Hepatocyte (in vitro differentiated cells): ENCODE data around the gene FNDC3B.

ENCODE experiments used
- EZH2 ChIP-seq: fragments of 200-600 bp; sonication (generic); IDR thresholded peaks from 2 replicates; pipeline ENCODE4 v1.6.1; 2016; ENCODE audit warnings: antibody characterized with exemption, mild to moderate bottlenecking, borderline replicate concordance
- EZH2phosphoT487 ChIP-seq: fragments of 200-600 bp; sonication (generic); IDR thresholded peaks from one replicate; pipeline ENCODE4 v1.6.1; 2018; ENCODE audit warnings: antibody characterized with exemption, mild to moderate bottlenecking, low read depth, moderate library complexity; ENCODE audit not compliant: unreplicated experiment, severe bottlenecking
- TF ChIP-seq, protein P1 (sequence below): fragments of 200-600 bp; sonication (generic); IDR thresholded peaks from 2 replicates; pipeline ENCODE4 v1.5.1; 2016; ENCODE audit warnings: antibody characterized with exemption, mild to moderate bottlenecking; ENCODE audit not compliant: poor library complexity

DNA sequence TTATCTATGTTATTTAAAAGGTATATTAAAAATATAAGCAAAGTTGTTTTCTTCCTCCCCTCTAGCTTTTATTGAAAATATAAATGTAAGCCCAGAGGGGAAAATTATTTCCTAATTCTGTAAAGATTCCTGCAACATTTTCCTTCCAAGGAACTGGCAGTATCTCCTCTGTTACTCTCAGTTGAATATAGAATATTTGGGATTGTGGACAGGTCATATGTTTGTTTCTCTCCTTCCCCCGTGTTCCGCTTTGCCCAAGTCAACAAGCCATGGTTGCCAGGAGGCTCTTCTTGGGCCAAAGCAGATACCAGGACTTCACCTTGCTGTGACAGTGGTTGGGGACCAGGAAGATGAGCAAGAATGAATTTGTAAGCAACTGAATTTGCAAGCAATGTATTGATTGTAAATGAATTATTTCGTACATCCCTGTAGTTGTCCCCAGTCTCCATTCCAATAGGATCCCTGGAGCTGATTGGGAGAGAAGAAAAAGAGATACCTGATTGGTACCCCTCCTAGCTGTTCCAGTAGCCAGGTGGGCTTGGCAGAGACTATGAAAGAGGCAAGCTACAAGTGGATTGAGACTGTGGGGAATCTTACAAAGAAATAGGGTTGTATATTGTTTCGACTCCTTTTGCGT lies 130.8 kb downstream of the FNDC3B start:
- TF ChIP-seq EZH2 (no peak), EZH2phosphoT487 (no peak)
- TF ChIP-seq, protein P1, sequence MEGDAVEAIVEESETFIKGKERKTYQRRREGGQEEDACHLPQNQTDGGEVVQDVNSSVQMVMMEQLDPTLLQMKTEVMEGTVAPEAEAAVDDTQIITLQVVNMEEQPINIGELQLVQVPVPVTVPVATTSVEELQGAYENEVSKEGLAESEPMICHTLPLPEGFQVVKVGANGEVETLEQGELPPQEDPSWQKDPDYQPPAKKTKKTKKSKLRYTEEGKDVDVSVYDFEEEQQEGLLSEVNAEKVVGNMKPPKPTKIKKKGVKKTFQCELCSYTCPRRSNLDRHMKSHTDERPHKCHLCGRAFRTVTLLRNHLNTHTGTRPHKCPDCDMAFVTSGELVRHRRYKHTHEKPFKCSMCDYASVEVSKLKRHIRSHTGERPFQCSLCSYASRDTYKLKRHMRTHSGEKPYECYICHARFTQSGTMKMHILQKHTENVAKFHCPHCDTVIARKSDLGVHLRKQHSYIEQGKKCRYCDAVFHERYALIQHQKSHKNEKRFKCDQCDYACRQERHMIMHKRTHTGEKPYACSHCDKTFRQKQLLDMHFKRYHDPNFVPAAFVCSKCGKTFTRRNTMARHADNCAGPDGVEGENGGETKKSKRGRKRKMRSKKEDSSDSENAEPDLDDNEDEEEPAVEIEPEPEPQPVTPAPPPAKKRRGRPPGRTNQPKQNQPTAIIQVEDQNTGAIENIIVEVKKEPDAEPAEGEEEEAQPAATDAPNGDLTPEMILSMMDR, result no peak
